Fibroblast of lung (primary cell): ENCODE measurements around the gene ELAVL1. TPM values are rescaled to one million over a fixed set of nuclear protein-coding genes. Genes with fewer than 3 reads are reported as not detected.
"Not testable (repeated sequence)": the region's sequence is repeated elsewhere in the genome, so short reads cannot be mapped to it uniquely, and the experiment has no call there.

Experiments
- DNase-seq, 2 donors: peaks; one replicate each; pipeline versions ENCODE4 v3.0.0 to v3.0.0-alpha.2; 2010; ENCODE audit warnings: low read depth in 2 of 2
- H2AFZ ChIP-seq: 2 replicates; pipeline ENCODE4 v1.5.1; 2012; ENCODE audit warnings: low read length, control low read depth, inconsistent platforms
- H3K27ac ChIP-seq: 2 replicates; pipeline ENCODE4 v1.5.1; 2011; ENCODE audit warnings: low read length, control low read depth; ENCODE audit not compliant: insufficient read depth
- H3K27me3 ChIP-seq: 2 replicates; pipeline ENCODE4 v1.5.1; 2011; ENCODE audit warnings: mild to moderate bottlenecking, low read length; ENCODE audit not compliant: control insufficient read depth, insufficient read depth
- H3K36me3 ChIP-seq: 2 replicates; pipeline ENCODE4 v1.5.1; 2011; ENCODE audit warnings: low read length; ENCODE audit not compliant: control insufficient read depth, insufficient read depth
- H3K4me1 ChIP-seq: 2 replicates; pipeline ENCODE4 v1.5.1; 2011; ENCODE audit warnings: low read length; ENCODE audit not compliant: control insufficient read depth, insufficient read depth; ENCODE audit errors: extremely low read depth
- H3K4me2 ChIP-seq: 2 replicates; pipeline ENCODE4 v1.5.1; 2011; ENCODE audit warnings: low read length, control low read depth; ENCODE audit not compliant: insufficient read depth; ENCODE audit errors: extremely low read depth
- H3K4me3 ChIP-seq, 4 experiments: fragments of 200-600 bp in 1 of 4; sonication (generic) in 1 of 4; replicated peaks in 1 of 4; 2 replicates each; pipeline ENCODE4 v1.5.1; 2011 to 2016; ENCODE audit warnings: low read length in 4 of 4, low read depth in 3 of 4, mild to moderate bottlenecking in 3 of 4, control low read depth in 2 of 4, inconsistent platforms in 1 of 4, mixed read lengths in 1 of 4; ENCODE audit not compliant: insufficient read depth in 1 of 4; ENCODE audit errors: control extremely low read depth in 1 of 4
- H3K79me2 ChIP-seq: 2 replicates; pipeline ENCODE4 v1.5.1; 2012; ENCODE audit warnings: mild to moderate bottlenecking, low read length, inconsistent platforms; ENCODE audit not compliant: control insufficient read depth, insufficient read depth
- H3K9ac ChIP-seq: 2 replicates; pipeline ENCODE4 v1.5.1; 2011; ENCODE audit warnings: mild to moderate bottlenecking, low read length, control low read depth; ENCODE audit not compliant: insufficient read depth
- H3K9me3 ChIP-seq: 2 replicates; pipeline ENCODE4 v1.5.1; 2012; ENCODE audit warnings: low read depth, low read length; ENCODE audit not compliant: control insufficient read depth, insufficient read depth
- H4K20me1 ChIP-seq: 2 replicates; pipeline ENCODE4 v1.5.1; 2011; ENCODE audit warnings: low read length; ENCODE audit not compliant: control insufficient read depth, insufficient read depth; ENCODE audit errors: extremely low read depth
- CTCF ChIP-seq, 2 donors: IDR thresholded peaks in 1 of 2; conservative IDR thresholded peaks in 1 of 2; 1 replicate in 1 of 2; 2 replicates in 1 of 2; pipeline ENCODE4 v1.5.1; 2011 to 2012; ENCODE audit warnings: low read length in 2 of 2, control low read depth in 1 of 2, inconsistent platforms in 1 of 2, low read depth in 1 of 2, mild to moderate bottlenecking in 1 of 2
- EZH2 ChIP-seq: IDR thresholded peaks from 2 replicates; pipeline ENCODE4 v1.5.1; 2012; ENCODE audit warnings: low read length, control low read depth, mild to moderate bottlenecking; ENCODE audit errors: missing control alignments
- polyA plus RNA-seq, 2 donors: library from polyadenylated mRNA; depleted of rRNA in 1 of 2; stranded (reverse) in 1 of 2; unstranded in 1 of 2; fragments of >200 nt; gene quantifications; 2 replicates each; pipeline ENCODE4 v1.2.1, GENCODE V29; 2011 to 2012; ENCODE audit warnings: missing spikeins in 1 of 2
- total RNA-seq: library from RNA; depleted of rRNA; stranded (reverse); fragments of >200 nt; gene quantifications from 2 replicates; pipeline ENCODE4 v1.2.1, GENCODE V29; 2014

ELAVL1 gene
- total and polyA plus RNA-seq, 2 donors (not counting 1 experiment from before 2014, with no cell fraction given), result 15.2 to 61.6 TPM

- Histone ChIP-seq H3K9me3 (no peaks in the 10 kb centered on the region), H3K4me2 (no peak overlapping the region), H3K27me3 (no peaks in the 10 kb centered on the region), H3K9ac (no peak overlapping the region), H4K20me1 (peaks cover under 1% of the 10 kb centered on the region), H2AFZ (no peak overlapping the region), H3K27ac (no peak overlapping the region), H3K4me1 (no peaks in the 10 kb centered on the region), H3K4me3 (no peak overlapping the region), H3K36me3 (peaks cover 7% of the 10 kb centered on the region), H3K79me2 (no peaks in the 10 kb centered on the region)
- DNase-seq, result no peak
- TF ChIP-seq EZH2 (no peak), CTCF (conservative IDR thresholded peaks at IDR 0.05 in 1 of 2, IDR thresholded peaks at IDR 0.05 in 1 of 2; ENCODE audit: low read depth in 1 of 2, low read length in 2 of 2) (no peak)
These were observed 42.7 kb downstream of the ELAVL1 start for GRCh38 chr19:7962644-7963268.

- Histone ChIP-seq H3K27me3 (no peaks in the 10 kb centered on the region), H3K4me1 (no peaks in the 10 kb centered on the region), H3K9ac (no peak overlapping the region), H3K79me2 (no peaks in the 10 kb centered on the region), H4K20me1 (no peaks in the 10 kb centered on the region), H3K4me2 (no peak overlapping the region), H2AFZ (no peak overlapping the region), H3K4me3 (no peak overlapping the region), H3K36me3 (peaks cover 7% of the 10 kb centered on the region), H3K9me3 (no peaks in the 10 kb centered on the region), H3K27ac (no peak overlapping the region)
- TF ChIP-seq CTCF (conservative IDR thresholded peaks at IDR 0.05 in 1 of 2, IDR thresholded peaks at IDR 0.05 in 1 of 2; ENCODE audit: low read depth in 1 of 2, low read length in 2 of 2), result no peak
- TF ChIP-seq EZH2, result no peak
- no peak for DNase-seq
These were observed 43.4 kb downstream of the ELAVL1 start for GRCh38 chr19:7961920-7962626.

- H4K20me1 ChIP-seq, H3K36me3 ChIP-seq, H3K9ac ChIP-seq, DNase-seq, H3K4me1 ChIP-seq, H3K27me3 ChIP-seq, H3K79me2 ChIP-seq, H3K4me3 ChIP-seq, H3K9me3 ChIP-seq, H2AFZ ChIP-seq, H3K4me2 ChIP-seq, H3K27ac ChIP-seq: not testable (repeated sequence)
These were observed 44.4 kb downstream of the ELAVL1 start for GRCh38 chr19:7961082-7961481.
